NCI-H345 treated with DMSO at 0.1 percent for 48 hours (cell line): ENCODE results near the gene BMP8B.

Experiments
- DNase-seq: peaks from one replicate; lab custom pipeline; 2025; ENCODE audit not compliant: unreplicated experiment; lab: John Stamatoyannopoulos, UW

The BMP8B gene

DNA sequence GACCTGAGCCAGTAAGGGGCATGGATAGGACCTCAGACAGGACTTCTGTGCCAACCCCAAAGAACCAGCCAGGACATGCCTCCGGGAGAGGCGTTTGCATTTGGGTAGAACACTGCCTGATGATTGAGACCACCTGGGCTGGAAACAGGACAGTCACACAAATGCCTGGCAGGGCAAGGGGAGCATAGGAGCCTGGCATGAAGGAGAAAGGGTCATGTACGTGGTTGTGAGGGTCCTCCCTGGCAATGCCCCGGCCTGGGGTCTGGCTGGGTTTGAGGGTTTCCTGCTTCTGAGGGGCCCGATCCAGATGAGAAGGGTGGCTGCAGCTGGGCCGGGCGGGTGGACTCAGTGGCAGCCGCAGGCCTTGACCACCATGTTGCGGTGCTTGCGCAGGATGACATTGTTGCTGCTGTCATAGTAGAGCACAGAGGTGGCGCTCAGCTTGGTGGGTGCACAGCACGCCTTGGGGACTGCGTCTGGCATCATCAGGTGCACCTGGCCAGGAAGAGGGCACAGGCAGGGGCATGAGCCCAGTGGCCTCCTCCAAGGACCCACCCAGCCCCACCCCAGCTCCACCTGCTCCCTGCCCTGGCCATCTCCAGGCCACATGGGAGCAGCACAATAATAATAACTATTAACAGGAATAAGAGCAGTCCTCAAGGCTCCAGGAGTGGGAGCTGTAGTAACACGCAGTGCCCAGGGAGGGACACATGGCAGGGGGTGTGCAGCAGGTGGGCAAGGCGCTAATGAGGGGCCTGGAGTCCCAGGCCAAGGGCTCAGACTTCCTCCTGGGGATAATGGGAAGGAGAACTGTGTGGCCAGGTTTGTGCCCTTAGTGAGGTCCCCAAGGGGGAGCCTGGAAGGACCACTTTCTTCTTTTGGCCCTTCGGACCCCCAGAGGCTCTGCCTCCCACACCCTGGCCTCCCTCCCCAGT lies 28.3 kb downstream of the BMP8B start:
- no peak for DNase-seq

DNA sequence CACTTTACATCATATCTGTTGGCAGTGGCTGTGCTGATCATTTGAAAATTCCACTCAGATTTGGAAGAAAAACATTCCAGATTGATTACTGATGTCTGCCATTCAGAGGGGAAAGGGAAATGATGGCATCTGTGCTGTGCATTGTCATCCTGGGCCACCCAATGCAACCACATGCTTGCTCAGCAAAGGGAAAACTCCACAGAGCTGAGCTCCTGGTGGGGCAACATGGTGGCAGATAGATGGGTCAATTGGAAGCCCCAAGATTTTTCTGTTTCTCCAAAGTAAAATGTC lies 29.3 kb downstream of the BMP8B start:
- no peak for DNase-seq

DNA sequence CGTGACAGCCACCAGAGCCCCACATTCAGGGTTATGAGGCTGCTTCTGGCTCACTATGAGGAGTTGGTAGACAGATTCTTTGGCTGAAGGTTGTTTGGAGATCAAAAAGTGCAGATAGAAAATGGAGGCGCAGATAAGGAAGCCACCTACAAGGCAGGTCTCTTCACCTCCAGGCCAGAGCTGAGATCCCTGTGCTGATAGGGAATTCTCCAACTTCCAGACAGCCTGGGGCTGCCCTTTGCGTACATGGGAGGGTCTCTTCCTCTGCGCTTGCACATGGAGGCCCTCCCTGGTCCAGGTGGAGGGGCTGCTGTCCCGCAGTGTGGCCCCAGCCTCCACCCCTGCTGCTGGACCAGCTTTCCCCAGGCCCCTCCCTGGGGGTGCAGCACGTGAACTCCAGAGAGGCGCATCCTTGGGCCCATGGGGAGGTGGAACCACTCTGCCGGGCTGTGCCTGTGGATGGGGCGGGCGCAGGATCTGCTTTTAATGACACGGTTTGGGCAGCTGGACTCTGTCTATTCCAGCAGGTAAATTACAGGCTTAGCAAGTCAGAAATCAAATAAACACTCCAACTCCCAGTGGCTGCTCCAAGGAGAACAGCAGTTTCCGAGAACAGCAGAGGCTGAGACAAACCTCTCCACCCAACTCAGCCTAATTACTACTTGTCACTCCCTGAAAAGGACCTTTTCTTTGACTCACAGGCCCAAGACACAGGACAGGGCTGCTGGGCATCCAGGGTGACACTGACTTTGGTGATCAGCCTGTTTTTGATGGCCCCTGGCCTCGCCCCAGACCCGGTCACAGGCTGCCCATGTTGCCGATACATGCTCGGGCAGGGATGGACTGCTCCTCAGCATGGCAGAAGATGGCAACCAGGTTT lies 29.9 kb downstream of the BMP8B start:
- DNase-seq: no peak

DNA sequence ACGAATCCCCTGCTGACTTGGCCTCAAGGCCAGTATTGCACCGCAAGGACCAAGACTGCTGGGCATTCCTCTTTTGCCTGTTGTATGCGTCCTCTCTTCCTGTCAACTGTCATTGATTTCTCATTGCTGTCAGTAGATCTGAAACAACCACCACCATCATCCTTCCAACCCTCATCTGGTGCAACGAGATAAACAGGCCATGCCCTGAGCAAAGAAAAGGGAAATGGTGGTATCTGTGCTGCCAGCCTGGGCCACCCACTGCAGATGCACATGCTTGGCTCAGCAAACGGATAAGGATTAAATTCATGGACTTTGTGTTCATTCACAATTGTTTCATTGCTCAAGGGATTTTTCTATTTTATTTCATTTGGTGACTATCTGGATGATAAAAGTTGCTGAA lies 31.2 kb downstream of the BMP8B start:
- no peak for DNase-seq

DNA sequence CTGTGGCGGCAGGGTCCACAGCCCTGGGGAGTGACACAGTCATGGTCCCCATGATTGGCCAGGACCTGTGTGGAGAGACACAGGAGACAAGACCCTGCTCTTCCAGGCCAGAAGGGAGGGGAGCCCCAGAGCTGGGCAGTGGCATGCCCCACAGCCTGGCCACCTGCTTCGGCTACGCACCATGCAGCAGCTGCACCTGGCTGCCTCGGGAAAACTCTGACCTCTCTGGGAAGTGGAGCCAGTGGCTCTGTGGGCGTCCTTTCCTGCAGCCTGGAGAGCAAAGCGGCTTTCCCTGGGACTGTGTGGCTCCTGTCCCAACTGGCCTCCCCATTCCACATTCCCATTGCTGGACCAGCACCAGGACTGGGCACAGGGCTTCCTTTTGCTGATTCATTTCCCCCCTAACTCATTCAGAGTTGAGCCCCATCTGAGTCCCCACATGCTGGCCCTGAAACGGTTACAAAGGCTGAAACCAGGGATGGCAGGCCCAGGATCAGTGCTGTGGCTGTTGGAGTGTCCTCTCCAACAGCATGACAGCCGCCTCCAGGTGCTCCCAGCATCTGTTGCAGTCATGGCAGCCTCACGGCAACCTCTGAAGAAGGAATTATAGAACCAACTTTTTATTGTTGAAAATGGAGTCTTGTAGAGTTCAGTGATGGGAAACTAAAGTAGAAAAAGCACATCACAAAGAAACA lies 32.6 kb downstream of the BMP8B start:
- DNase-seq: no peak

DNA sequence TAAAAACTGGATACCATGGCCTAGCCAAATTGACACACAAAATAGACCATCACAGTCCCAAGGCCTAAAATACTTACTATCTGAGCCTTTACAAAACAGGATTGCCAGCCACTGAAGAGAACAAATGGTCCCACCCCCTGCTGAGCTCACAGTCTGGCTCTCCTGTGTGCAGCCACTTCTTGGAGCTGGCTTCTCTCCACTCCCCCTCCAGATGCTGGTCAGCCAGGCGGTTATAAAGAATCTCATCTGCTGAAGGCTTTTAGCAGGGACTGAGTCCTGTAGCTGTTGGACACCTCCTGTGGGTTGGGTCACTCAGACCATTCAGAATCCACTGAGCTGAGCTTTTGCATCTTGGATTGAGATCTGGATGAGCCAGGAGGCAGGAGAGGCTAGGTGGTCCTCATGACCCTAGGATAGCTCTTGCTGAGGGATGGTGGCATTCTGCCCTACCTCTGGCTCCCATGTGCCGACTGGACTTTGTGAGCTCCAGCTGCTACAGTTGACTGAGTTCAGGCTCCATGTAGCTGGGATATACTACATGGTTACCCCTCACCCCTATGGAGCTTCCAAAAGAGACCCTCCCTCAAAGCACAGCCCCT lies 33.7 kb downstream of the BMP8B start:
- DNase-seq: no peak

DNA sequence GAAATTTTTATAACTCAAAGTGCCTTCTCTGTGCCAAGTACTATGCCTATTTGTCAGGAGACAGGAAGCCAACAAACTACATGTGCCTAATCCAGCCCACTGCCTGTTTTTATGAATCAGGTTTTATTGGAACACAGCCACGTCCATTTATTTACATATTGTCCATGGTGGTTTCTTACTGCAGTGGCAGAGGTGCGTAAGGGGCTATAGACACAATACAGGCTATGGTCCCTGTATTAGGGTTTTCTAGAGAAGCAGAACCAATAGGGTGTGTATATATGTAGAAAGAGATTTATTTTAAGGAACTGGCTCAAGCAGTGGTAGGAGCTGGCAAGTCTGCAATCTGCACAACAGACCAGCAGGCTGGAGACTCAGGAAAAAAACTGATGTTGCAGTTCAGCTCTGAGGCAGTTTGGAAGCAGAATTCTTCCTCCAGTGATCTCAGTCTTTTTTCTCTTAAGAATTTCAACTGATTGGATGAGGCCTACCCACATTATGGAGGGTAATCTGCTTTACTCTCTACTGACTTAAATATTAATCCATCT lies 34.6 kb downstream of the BMP8B start:
- no peak for DNase-seq

DNA sequence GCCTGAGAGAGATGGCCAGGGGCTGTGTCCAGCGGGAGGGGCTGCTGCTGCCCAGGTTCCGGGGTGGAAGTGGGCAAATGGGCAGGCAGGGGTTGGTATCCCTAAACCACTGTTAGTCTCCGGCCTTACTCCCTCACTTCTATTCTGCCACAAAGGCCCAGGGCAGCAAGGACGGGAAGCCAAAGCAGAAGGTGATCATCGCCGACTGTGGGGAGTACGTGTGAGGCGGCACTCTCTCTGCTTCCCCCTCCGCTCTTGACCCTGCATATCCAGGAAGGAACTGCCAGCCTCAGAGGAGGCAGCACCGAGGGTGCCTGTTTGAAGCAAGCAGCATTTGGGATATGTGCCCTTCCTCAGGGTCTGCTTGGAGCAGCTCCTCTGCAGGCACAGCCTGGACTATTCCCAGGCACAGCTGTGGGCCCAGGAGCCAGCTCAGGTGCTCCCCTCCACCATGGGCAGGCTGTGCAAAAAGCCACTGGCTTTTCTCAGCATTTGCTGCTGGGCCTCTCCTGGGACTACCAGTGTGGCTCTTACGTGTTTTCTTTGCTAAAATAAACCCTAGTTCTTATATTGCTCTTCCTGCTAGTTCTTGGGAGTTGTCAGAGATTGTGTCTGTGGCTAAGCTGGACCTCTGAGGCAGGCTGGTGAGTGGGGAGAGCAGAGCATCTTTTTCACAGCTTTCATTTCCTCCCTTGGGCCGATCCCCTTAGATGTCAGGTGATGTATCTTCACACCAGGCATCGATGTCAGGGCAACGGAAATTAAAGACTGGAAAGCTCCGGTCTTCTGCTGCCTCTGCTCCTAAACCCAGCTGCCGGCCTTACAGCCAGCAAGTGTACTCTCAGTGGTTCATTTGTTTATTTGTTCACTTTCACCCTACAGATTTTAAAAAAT lies 35.3 kb downstream of the BMP8B start:
- DNase-seq: no peak

DNA sequence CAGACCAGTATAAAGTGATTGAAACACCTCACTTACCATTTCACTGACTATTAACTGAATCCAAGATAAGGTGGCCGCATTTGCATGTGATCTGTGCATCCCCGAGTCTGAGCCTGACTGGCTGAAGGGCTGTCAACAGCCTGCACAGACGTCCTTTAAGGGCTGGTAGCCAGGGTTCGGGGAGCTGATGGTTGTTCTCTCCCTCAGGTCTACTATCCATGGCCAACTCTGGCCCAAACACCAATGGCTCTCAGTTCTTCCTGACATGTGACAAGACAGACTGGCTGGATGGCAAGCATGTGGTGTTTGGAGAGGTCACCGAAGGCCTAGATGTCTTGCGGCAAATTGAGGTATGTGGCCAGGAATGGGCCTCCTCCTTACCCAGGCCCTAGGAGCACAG lies 36.0 kb downstream of the BMP8B start:
- DNase-seq: no peak

DNA sequence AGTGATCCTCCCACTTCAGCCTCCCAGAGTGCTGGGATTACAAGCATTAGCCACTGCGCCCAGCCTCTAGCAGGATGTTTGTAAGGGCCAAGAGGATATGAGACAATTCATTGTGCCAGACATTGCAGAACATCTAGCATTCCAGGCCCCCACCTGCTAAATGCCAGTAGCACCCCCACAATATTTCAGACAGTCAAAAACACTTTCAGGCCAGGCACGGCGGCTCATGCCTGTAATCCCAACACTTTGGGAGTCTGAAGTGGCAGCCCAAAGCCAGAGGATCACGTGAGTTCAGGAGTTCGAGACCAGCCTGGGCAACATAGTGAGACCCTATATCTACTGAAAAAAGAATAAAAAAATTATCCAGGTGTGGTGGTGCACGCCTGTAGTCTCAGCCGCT lies 37.1 kb downstream of the BMP8B start:
- no peak for DNase-seq

DNA sequence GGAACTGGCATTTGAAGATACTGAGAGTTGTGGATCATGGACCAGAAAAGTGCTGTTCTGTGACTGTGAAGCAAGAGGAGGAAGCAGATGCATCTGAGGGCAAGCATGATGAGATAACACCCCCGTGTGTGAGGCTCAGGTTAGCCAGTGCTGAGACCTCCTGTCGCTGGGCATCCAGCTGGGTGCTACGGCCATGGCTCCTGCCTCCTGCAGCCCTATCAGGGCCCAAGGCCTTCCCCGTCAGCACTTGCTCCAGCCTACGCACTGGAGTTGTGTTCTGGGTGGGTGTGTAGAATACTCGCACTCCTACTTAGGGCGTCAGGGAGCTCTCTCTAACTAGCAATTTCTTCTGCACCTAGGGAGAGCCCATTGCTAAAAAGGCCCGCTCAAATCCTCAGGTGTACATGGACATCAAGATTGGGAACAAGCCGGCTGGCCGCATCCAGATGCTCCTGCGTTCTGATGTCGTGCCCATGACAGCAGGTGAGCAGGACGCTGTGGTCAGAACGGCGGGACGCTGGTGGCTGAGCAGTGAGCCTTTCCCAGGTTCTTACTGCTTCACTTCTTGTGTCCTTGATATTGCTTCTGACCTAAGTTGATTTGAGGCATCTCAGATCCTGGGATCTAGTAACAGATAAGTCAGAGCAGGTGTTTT lies 43.5 kb downstream of the BMP8B start:
- DNase-seq: no peak

DNA sequence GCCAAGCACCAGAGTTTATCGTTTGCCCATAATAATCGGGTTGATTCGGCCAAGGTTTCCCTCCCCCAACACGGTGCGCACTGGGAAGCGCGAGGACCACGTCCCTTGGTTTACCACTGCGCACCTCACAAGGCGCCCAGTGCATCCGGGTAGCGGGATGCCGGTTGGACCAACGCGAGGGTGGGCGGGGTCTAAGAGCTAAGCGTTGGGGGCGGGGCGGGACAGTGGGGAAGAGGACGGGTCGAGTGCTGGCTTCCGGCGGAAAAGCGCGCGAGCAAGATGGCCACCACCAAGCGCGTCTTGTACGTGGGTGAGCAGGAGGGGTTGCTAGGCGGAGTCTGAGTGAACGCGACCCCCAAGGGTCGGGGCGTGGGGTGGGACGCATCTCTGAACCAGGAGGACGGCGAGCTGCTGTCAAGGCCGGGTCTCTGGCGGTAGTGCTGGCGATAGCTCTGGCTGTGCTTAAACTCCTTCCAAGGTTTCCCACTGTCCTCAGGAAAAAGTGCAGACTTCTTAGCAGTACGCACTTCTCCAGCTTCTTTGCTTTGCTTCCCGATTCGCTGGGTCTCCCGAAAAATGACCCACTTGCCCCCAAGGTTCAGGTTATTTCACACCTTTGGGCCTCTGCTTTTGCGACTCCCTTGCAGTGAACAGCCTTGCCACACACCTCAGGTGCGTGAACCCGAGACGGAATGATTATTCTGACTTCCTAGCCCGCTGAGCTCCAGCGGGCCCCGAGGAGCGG lies 49.9 kb downstream of the BMP8B start, which contains the start of gene PPIE:
PPIE (plus strand) TSS at position 261 of the 745 bp plus-strand sequence; CDS start at position 280, 19 bp downstream.
- peak; percentile 93 for DNase-seq

DNA sequence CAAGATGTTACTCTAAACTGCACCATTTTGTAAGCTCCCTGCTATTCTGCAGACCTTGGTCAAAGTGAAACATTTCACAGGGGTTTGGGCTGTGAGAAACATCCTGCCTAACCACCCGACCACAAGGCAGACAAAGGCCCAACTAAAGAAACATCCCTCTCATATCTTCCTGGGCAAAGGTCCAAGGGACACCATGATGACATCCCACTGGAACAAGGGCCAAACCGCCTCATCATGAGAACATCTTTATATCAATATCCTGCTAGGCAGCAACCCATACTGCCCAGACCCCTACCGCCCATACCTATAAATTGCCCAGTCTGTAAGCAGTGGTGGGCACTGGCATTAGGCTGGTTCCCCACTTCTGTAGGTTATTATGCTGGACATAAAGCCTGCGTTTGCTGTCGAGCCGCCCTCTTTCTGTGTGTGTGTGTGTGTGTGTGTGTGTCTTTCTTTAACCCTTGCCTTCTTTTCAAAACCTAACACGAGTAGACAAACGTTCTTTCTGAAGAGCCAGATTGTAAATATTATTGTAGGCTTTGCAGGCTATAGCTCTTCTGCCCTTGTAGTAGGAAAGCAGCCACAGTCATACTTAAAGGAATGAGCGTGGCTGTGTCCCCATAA lies 51.0 kb downstream of the BMP8B start:
- DNase-seq: no peak

DNA sequence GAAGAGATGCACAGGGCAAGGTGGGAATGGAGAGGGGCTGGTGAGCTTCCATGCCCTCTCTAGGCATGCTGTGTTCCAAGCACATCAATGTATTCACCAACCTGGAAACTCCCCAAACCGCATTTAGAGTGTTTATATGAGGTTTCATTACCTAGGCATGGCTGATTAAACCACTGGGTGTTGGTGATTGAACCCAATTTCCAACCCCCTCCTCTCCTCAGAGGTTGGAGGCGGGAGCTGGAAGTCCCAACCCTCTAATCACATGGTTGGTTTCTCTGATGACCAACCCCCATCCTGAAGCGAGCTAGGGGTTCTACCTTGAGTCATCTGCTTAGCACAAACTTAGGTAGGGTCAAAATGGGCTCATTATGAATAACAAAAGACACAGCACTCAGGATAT lies 52.9 kb downstream of the BMP8B start:
- no peak for DNase-seq

DNA sequence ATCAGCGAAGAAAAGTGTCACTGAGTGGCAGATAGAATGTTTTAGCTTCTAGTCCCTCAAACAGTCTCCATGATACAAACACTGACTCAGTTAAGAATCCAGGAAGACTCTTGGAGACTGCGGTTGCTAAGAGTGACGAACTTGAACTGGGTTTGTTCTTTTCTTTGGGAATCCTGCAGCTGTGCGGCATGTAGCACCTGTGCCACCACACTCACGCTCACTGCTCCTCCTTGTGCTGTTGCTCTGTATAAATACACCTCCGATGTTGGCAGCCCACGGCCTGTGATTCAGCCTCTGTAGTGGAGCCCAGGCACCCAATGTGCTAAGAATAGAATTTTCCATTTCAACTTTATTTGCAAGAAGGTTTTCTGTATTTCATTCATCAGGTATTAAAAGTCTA lies 55.5 kb downstream of the BMP8B start:
- no peak for DNase-seq

DNA sequence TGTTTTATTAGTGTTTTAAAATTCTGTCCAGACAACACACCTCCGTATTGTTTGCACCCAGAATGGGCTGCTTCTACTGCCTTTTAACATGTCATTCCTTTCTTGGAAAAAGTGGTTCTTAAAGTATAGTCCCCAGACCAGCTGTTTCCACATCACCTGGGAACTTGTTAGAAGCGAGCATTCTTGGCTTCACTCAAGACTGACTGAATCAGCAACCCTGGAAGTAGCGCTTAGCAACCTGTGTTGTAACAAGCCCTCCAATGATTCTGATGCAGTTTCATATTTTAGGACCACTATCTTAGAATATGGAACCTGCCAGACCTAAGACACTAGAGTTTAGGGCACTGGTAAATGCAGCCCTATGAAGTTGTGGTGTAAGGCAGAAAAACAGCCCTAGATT lies 55.9 kb downstream of the BMP8B start:
- no peak for DNase-seq

DNA sequence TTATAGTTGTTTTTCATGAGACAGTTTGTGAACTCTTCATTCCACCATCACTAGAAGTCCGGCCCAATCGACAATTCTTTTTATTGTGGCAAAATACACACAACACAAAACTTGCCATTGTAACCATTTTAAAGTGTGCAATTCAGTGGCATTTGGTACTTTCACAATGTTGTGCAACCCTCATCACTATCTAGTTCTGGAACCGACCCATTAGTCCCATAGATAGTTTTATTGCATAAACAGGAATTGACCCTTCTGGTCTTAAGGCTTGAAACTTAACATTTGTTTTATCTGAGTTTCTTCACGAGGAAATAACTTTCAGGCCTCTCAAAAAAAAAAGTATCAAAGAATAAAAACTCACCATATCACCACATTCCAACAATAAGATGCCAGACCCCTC lies 58.8 kb downstream of the BMP8B start:
- no peak for DNase-seq

DNA sequence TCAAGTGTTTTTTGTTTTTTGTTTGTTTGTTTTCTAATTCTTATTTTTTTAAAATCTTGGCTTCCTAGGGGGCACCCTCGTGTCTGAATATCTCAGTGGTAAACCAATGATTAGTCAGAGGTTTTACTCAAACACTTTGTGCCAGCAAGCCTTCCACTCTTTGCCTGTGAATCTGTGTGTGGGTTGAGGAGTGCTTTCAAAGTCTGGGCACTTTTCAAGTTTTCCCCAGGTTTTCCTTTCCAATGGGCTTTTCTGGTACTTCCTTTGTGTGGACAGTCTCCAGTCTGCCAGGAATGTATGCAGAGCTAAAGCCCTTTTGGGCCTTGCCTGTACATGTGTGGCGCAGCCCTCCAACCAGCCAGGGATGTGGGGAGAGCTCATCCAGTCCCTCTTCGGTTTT lies 59.6 kb downstream of the BMP8B start:
- no peak for DNase-seq
